H9 (cell line): ENCODE results near the gene TMEM134. TPM values are rescaled to one million over a fixed set of nuclear protein-coding genes. Genes with fewer than 3 reads are reported as not detected.

ENCODE experiments used
- DNase-seq: peaks from one replicate; pipeline ENCODE4 v3.0.0-alpha.2; 2017
- H2AFZ ChIP-seq: one replicate; pipeline ENCODE4 v1.6.1; 2013; ENCODE audit warnings: mild to moderate bottlenecking, low read length, control low read depth, moderate library complexity
- H2AK5ac ChIP-seq: 2 replicates; pipeline ENCODE4 v1.6.1; 2013; ENCODE audit warnings: low read length, control low read depth, mixed read lengths; ENCODE audit not compliant: insufficient read length
- H2BK120ac ChIP-seq: one replicate; pipeline ENCODE4 v1.6.1; 2013; ENCODE audit warnings: low read depth, mild to moderate bottlenecking, low read length, control low read depth, inconsistent platforms; ENCODE audit not compliant: poor library complexity, severe bottlenecking
- H2BK12ac ChIP-seq: 2 replicates; pipeline ENCODE4 v1.6.1; 2013; ENCODE audit warnings: low read length, control low read depth, mixed read lengths, low read depth; ENCODE audit not compliant: insufficient read length
- H2BK15ac ChIP-seq: 2 replicates; pipeline ENCODE4 v1.6.1; 2013; ENCODE audit warnings: low read depth, low read length, control low read depth
- H2BK20ac ChIP-seq: one replicate; pipeline ENCODE4 v1.6.1; 2013; ENCODE audit warnings: low read depth, mild to moderate bottlenecking, low read length, control low read depth, inconsistent platforms; ENCODE audit not compliant: poor library complexity, severe bottlenecking
- H2BK5ac ChIP-seq: 2 replicates; pipeline ENCODE4 v1.6.1; 2013; ENCODE audit warnings: low read length, control low read depth, mixed read lengths; ENCODE audit not compliant: insufficient read length
- H3K14ac ChIP-seq: 2 replicates; pipeline ENCODE4 v1.6.1; 2013; ENCODE audit warnings: low read length, control low read depth; ENCODE audit not compliant: insufficient read depth
- H3K18ac ChIP-seq: 2 replicates; pipeline ENCODE4 v1.6.1; 2013; ENCODE audit warnings: low read depth, mild to moderate bottlenecking, mixed read lengths, low read length, control low read depth; ENCODE audit not compliant: insufficient read length
- H3K23ac ChIP-seq: 2 replicates; pipeline ENCODE4 v1.6.1; 2013; ENCODE audit warnings: low read length, control low read depth, mixed read lengths, low read depth; ENCODE audit not compliant: insufficient read length
- H3K23me2 ChIP-seq: 2 replicates; pipeline ENCODE4 v1.6.1; 2013; ENCODE audit warnings: low read depth, mild to moderate bottlenecking, mixed read lengths, low read length, control low read depth; ENCODE audit not compliant: insufficient read length, poor library complexity, severe bottlenecking
- H3K27ac ChIP-seq: 2 replicates; pipeline ENCODE4 v1.5.1; 2013; ENCODE audit warnings: low read length, control low read depth, mixed read lengths, low read depth; ENCODE audit not compliant: insufficient read length
- H3K27me3 ChIP-seq: 2 replicates; pipeline ENCODE4 v1.6.1; 2013; ENCODE audit warnings: low read length, control low read depth, inconsistent platforms; ENCODE audit not compliant: insufficient read depth
- H3K4ac ChIP-seq: 2 replicates; pipeline ENCODE4 v1.6.1; 2013; ENCODE audit warnings: low read depth, mild to moderate bottlenecking, control low read depth, inconsistent platforms, low read length, moderate library complexity
- H3K4me1 ChIP-seq: 2 replicates; pipeline ENCODE4 v1.6.1; 2013; ENCODE audit warnings: low read length, control low read depth, inconsistent platforms; ENCODE audit not compliant: insufficient read depth
- H3K4me2 ChIP-seq: 2 replicates; pipeline ENCODE4 v1.6.1; 2013; ENCODE audit warnings: low read length, control low read depth, mixed read lengths; ENCODE audit not compliant: insufficient read length, insufficient read depth
- H3K56ac ChIP-seq: 2 replicates; pipeline ENCODE4 v1.6.1; 2013; ENCODE audit warnings: low read depth, mild to moderate bottlenecking, mixed read lengths, low read length, control low read depth; ENCODE audit not compliant: insufficient read length
- H3K79me1 ChIP-seq: 2 replicates; pipeline ENCODE4 v1.6.1; 2013; ENCODE audit warnings: low read depth, mild to moderate bottlenecking, moderate library complexity, low read length, control low read depth, inconsistent platforms; ENCODE audit not compliant: insufficient read depth, poor library complexity, severe bottlenecking
- H3K79me2 ChIP-seq: 2 replicates; pipeline ENCODE4 v1.6.1; 2013; ENCODE audit warnings: low read length, control low read depth, inconsistent platforms; ENCODE audit not compliant: insufficient read depth
- H3K9ac ChIP-seq: 2 replicates; pipeline ENCODE4 v1.6.1; 2013; ENCODE audit warnings: low read length, control low read depth, mixed read lengths; ENCODE audit not compliant: insufficient read length; ENCODE audit errors: extremely low read depth
- H3K9me3 ChIP-seq: one replicate; pipeline ENCODE4 v1.6.1; 2013; ENCODE audit warnings: low read depth, low read length, inconsistent platforms; ENCODE audit not compliant: control insufficient read depth
- H3T11ph ChIP-seq: one replicate; pipeline ENCODE4 v1.6.1; 2013; ENCODE audit warnings: mild to moderate bottlenecking, low read length, control low read depth, inconsistent platforms
- H4K20me1 ChIP-seq: one replicate; pipeline ENCODE4 v1.6.1; 2013; ENCODE audit not compliant: control insufficient read depth, insufficient read length, insufficient read depth
- H4K5ac ChIP-seq: 2 replicates; pipeline ENCODE4 v1.6.1; 2013; ENCODE audit warnings: low read depth, mild to moderate bottlenecking, mixed read lengths, low read length, control low read depth; ENCODE audit not compliant: insufficient read length
- H4K8ac ChIP-seq: replicated peaks from 2 replicates; pipeline ENCODE4 v1.6.1; 2013; ENCODE audit warnings: low read length, control low read depth, mixed read lengths, low read depth; ENCODE audit not compliant: insufficient read length
- H4K91ac ChIP-seq: 2 replicates; pipeline ENCODE4 v1.6.1; 2013; ENCODE audit warnings: low read depth, mild to moderate bottlenecking, moderate library complexity, mixed read lengths, low read length, control low read depth; ENCODE audit not compliant: insufficient read length
- H3K27ac Mint-ChIP-seq, 3 experiments: 2 replicates in 2 of 3; 3 replicates in 1 of 3; pipeline ENCODE4 v1.8.0; 2020 to 2021; ENCODE audit warnings: mixed read lengths in 3 of 3, mild to moderate bottlenecking in 1 of 3, moderate library complexity in 1 of 3
- H3K27me3 Mint-ChIP-seq: 2 replicates; pipeline ENCODE4 v1.8.0; 2021; ENCODE audit warnings: low read depth, mild to moderate bottlenecking, moderate library complexity, mixed read lengths
- H3K36me3 Mint-ChIP-seq, 3 experiments: 2 replicates in 2 of 3; 3 replicates in 1 of 3; pipeline ENCODE4 v1.8.0; 2020 to 2021; ENCODE audit warnings: low read depth in 3 of 3, mixed read lengths in 3 of 3; ENCODE audit not compliant: insufficient read depth in 1 of 3
- H3K4me1 Mint-ChIP-seq, 2 experiments: 2 replicates each; pipeline ENCODE4 v1.8.0; 2020; ENCODE audit warnings: mixed read lengths in 2 of 2
- H3K4me3 Mint-ChIP-seq, 2 experiments: 2 replicates in 1 of 2; 3 replicates in 1 of 2; pipeline ENCODE4 v1.8.0; 2020 to 2021; ENCODE audit warnings: mild to moderate bottlenecking in 2 of 2, mixed read lengths in 2 of 2, moderate library complexity in 1 of 2
- H3K9me3 Mint-ChIP-seq, 2 experiments: 2 replicates in 1 of 2; 3 replicates in 1 of 2; pipeline ENCODE4 v1.8.0; 2020; ENCODE audit warnings: mild to moderate bottlenecking in 2 of 2, mixed read lengths in 2 of 2, moderate library complexity in 1 of 2
- WGBS: extraction: QIAGEN DNeasy Blood & Tissue Kit; methylation state at CpG from one replicate; pipeline ENCODE4 v1.1.7; 2013; ENCODE audit warnings: missing lambda C conversion rate, low lambda C conversion rate, mixed read lengths; ENCODE audit not compliant: insufficient read length; ENCODE audit errors: extremely low coverage; 5-methylcytosine and 5-hydroxymethylcytosine counted together
- total RNA-seq: library from RNA; stranded (reverse); gene quantifications from 2 replicates; pipeline ENCODE4 v1.2.1, GENCODE V29; 2021
- TF ChIP-seq, protein P1 (sequence below): fragments of 200-600 bp; sonication (generic); conservative IDR thresholded peaks from 3 replicates; pipeline ENCODE4 v1.8.0; 2021; ENCODE audit warnings: antibody characterized with exemption, mild to moderate bottlenecking

TMEM134 gene
- total RNA-seq, 1 experiment from 2014 or later = 53.6 TPM

DNA sequence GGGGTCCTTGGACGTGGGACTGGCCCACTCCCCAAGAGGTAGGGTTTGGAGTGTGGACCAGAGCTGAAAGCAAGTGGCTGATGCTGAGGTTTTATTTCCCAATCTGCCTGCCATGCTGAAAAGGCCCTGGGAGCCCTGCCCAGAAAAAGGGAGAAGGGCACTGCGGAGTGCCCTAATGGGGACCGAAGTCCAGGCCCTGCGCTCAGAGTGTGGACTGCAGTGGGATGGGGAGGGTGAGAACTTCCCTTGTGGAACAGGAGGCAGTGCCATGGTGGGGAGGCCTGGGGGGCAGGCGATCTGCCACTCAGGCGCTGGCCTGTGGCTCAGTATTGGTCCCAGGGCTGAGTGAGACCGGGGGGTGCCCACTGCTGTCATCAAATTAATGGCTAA, 20.8 kb downstream of the TMEM134 start:
- Histone ChIP-seq H4K91ac (no peak overlapping the region), H3K4me1 (no peaks in the 10 kb centered on the region), H3K27me3 (no peaks in the 10 kb centered on the region), H2AFZ (no peak overlapping the region), H3K23me2 (no peaks in the 10 kb centered on the region), H3K9ac (no peak overlapping the region), H3K56ac (no peak overlapping the region), H3K27ac (no peak overlapping the region), H4K20me1 (no peaks in the 10 kb centered on the region), H4K8ac (no peak overlapping the region), H2BK15ac (no peak overlapping the region), H3T11ph (no peak overlapping the region), H3K18ac (no peak overlapping the region), H2BK20ac (no peak overlapping the region), H3K14ac (no peak overlapping the region), H3K79me1 (no peaks in the 10 kb centered on the region), H3K4ac (no peak overlapping the region), H3K79me2 (no peaks in the 10 kb centered on the region), H4K5ac (no peak overlapping the region), H2BK120ac (no peak overlapping the region), H3K23ac (no peak overlapping the region), H3K9me3 (no peaks in the 10 kb centered on the region), H3K4me2 (no peak overlapping the region), H2BK5ac (no peak overlapping the region), H2BK12ac (no peak overlapping the region), H2AK5ac (no peak overlapping the region)
- Mint-ChIP-seq H3K36me3 (no peaks in the 10 kb centered on the region; a peak in 1 of 7 replicates), H3K9me3 (no peaks in the 10 kb centered on the region), H3K27ac (no peak overlapping the region), H3K4me3 (no peak overlapping the region), H3K4me1 (0 out of 4 replicates have a peak, but pooled peaks cover 2 to 7% of the 10 kb centered on the region in 2 experiments), H3K27me3 (peaks cover 15% of the 10 kb centered on the region)
- TF ChIP-seq, protein P1, sequence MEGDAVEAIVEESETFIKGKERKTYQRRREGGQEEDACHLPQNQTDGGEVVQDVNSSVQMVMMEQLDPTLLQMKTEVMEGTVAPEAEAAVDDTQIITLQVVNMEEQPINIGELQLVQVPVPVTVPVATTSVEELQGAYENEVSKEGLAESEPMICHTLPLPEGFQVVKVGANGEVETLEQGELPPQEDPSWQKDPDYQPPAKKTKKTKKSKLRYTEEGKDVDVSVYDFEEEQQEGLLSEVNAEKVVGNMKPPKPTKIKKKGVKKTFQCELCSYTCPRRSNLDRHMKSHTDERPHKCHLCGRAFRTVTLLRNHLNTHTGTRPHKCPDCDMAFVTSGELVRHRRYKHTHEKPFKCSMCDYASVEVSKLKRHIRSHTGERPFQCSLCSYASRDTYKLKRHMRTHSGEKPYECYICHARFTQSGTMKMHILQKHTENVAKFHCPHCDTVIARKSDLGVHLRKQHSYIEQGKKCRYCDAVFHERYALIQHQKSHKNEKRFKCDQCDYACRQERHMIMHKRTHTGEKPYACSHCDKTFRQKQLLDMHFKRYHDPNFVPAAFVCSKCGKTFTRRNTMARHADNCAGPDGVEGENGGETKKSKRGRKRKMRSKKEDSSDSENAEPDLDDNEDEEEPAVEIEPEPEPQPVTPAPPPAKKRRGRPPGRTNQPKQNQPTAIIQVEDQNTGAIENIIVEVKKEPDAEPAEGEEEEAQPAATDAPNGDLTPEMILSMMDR = no peak
- DNase-seq = no peak
- WGBS = no CpG with 5 or more reads among the region's 7 CpGs
